Naive thymus-derived CD8-positive, alpha-beta T cell (primary cell): Measurements from ENCODE around the gene NCAPG2. TPM values are rescaled to one million over a fixed set of nuclear protein-coding genes. Genes with fewer than 3 reads are reported as not detected.
"Not testable (repeated sequence)": the region's sequence is repeated elsewhere in the genome, so short reads cannot be mapped to it uniquely, and the experiment has no call there.

ENCODE experiments used
- ATAC-seq, 2 donors: fragments of 150-1000 bp; cut with Tn5 transposase in 1 of 2; sonication (Bioruptor Pico), chemical (Tn5 transposase) in 1 of 2; 1 replicate in 1 of 2; 2 replicates in 1 of 2; pipeline ENCODE4 v1.10.0; 2021; ENCODE audit warnings: mild to moderate bottlenecking in 2 of 2, moderate library complexity in 2 of 2
- POLR2A ChIA-PET: fragments of 350-600 bp; sonication (Branson Sonifier 250); formaldehyde crosslinking; loops from one replicate; lab custom pipeline; 2021; ENCODE audit warnings: antibody characterized with exemption; lab: Charles Lee
- DNase-seq, 10 donors: peaks; one replicate each; pipeline versions ENCODE4 v3.0.0 to v3.0.0-alpha.2; 2020 to 2022
- H3K27ac Mint-ChIP-seq, 10 donors: one replicate each; pipeline ENCODE4 v1.8.0; 2020 to 2022; ENCODE audit warnings: mild to moderate bottlenecking in 10 of 10, mixed read lengths in 10 of 10, moderate library complexity in 4 of 10, inconsistent platforms in 1 of 10
- H3K27me3 Mint-ChIP-seq, 5 donors: one replicate each; pipeline ENCODE4 v1.8.0; 2021 to 2022; ENCODE audit warnings: mixed read lengths in 5 of 5
- H3K36me3 Mint-ChIP-seq, 3 donors: one replicate each; pipeline ENCODE4 v1.8.0; 2020 to 2022; ENCODE audit warnings: mixed read lengths in 3 of 3, mild to moderate bottlenecking in 2 of 3, inconsistent platforms in 1 of 3
- H3K4me1 Mint-ChIP-seq, 4 donors: one replicate each; pipeline ENCODE4 v1.8.0; 2021 to 2022; ENCODE audit warnings: mixed read lengths in 4 of 4
- H3K4me3 Mint-ChIP-seq, 10 donors: one replicate each; pipeline ENCODE4 v1.8.0; 2020 to 2022; ENCODE audit warnings: mild to moderate bottlenecking in 10 of 10, mixed read lengths in 10 of 10, moderate library complexity in 6 of 10, inconsistent platforms in 1 of 10
- H3K9me3 Mint-ChIP-seq, 9 donors: one replicate each; pipeline ENCODE4 v1.8.0; 2020 to 2022; ENCODE audit warnings: mixed read lengths in 9 of 9, mild to moderate bottlenecking in 3 of 9, inconsistent platforms in 1 of 9, moderate library complexity in 1 of 9
- polyA plus RNA-seq, 3 donors: library from polyadenylated mRNA; unstranded; fragments of 300-500 nt; fragmentation: Illumina TruSeq; gene quantifications; one replicate each; pipeline ENCODE4 v1.2.3, GENCODE V29; 2021
- total RNA-seq, 8 experiments: library from RNA in 2 of 8; stranded (reverse) in 2 of 8; gene quantifications; one replicate each; pipeline ENCODE4 v1.2.3 and lab custom pipeline; 2021 to 2026

Gene NCAPG2
- total and polyA plus RNA-seq, 5 experiments from 2014 or later: 2.4 to 7.7 (median 3.7) TPM

DNA sequence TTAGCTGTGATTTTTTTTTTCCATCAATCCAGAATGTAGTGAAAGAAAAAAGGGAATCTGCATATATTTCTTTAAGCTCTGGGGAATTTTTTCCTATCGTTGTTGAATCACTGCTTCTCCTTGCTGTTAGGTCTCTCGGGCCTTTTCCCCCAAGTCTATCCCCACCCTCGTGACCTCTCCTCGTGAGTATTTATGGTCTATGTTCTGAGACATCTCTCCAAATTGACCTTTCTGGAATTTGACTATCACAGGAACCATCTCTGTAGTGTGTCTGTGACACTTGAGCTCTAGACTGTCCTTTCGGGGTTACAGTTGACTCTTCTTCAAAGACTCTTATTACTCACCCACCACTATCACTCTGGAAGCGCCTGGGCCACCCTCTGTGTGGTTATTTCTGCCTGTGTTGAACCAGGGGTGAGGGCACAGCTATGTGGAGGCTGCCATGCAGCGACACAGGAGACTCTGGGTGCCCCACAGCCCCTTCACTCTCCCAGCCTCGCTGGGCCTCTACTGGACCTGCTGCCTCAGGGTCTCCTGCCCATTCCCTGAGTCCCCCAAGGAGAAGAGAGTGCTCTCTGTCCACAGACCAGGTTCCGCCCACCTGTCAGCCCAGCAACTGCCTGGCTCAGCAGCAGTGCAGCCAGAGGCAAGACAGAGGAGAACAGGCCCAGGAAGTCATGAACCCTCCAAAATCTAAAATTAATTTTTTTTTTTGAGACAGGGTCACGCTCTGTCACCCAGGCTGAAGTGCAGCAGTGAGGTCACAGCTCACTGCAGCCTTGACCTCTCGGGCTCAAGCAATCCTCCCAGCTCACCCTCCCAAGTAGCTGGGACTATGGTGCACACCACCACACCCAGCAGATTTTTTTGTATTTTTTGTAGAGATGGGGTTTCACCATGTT is 71.3 kb downstream of the NCAPG2 start:
- Mint-ChIP-seq H3K27me3 (no peaks in the 10 kb centered on the region), H3K4me3 (no peak overlapping the region), H3K9me3 (no peaks in the 10 kb centered on the region), H3K36me3 (peaks cover 0 to 13% (median 8%) of the 10 kb centered on the region in 3 donors), H3K27ac (no peak overlapping the region), H3K4me1 (peaks cover 0 to 5% (median 0%) of the 10 kb centered on the region in 4 donors)
- POLR2A ChIA-PET: interaction anchor here (0.6 kb wide), 1 partner anchor 62 kb away, joined by 3 read pairs; no protein-coding TSS in a partner anchor
- DNase-seq (no peak), ATAC-seq (no peak)

- Mint-ChIP-seq H3K36me3 (peaks cover 0 to 13% (median 7%) of the 10 kb centered on the region in 3 donors), H3K4me1 (peaks cover 0 to 5% (median 0%) of the 10 kb centered on the region in 4 donors), H3K9me3 (no peaks in the 10 kb centered on the region), H3K27ac (no peak overlapping the region), H3K4me3 (no peak overlapping the region), H3K27me3 (no peaks in the 10 kb centered on the region)
- no peak for ATAC-seq
- POLR2A ChIA-PET: no interaction called here
- no peak for DNase-seq
These were observed 72.9 kb downstream of the NCAPG2 start for GRCh38 chr7:158631574-158632195.

- H3K4me1 Mint-ChIP-seq, H3K27me3 Mint-ChIP-seq, H3K9me3 Mint-ChIP-seq, POLR2A ChIA-PET, ATAC-seq, H3K27ac Mint-ChIP-seq, H3K4me3 Mint-ChIP-seq, DNase-seq: not testable (repeated sequence)
- peaks cover 0 to 16% (median 7%) of the 10 kb centered on the region in 3 donors for H3K36me3 Mint-ChIP-seq
These were observed 78.3 kb downstream of the NCAPG2 start for GRCh38 chr7:158626289-158626688.

GRCh38 chr7:158623241-158623640 is 81.4 kb downstream of the NCAPG2 start:
- Mint-ChIP-seq H3K27me3 (no peaks in the 10 kb centered on the region), H3K4me3 (no peak overlapping the region), H3K9me3 (no peaks in the 10 kb centered on the region), H3K27ac (no peak overlapping the region), H3K36me3 (peaks cover 0 to 9% (median 2%) of the 10 kb centered on the region in 3 donors), H3K4me1 (no peaks in the 10 kb centered on the region)
- POLR2A ChIA-PET: no interaction called here
- DNase-seq (no peak), ATAC-seq (no peak)

DNA sequence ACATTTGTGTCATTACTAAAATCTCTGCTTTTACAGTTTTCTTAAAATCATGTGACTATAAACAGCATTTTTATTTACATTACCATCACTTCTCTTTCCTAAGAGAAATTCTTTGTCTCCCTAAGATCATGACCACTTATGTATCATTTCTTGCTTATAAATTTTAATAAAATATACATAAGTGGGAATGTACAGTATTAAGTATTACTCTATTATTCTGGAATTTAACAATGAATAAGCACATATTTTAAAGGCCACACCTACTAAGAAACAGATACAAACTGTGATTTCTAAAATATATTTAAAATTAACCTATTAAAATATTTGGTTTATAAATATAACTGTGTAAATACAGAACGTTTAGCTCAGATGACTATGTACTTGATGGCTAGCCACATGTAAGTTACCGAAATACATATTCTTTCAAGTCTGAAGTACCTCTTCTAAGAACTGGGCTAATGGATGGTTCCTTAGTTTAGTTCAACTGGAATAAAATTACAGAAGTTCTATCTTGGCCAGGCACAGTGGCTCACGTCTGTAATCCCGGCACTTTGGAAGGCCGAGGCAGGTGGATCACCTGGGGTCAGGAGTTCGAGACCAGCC is 83.7 kb downstream of the NCAPG2 start:
- ATAC-seq: no peak
- Mint-ChIP-seq H3K27me3 (no peaks in the 10 kb centered on the region), H3K4me3 (no peak overlapping the region), H3K9me3 (no peaks in the 10 kb centered on the region), H3K36me3 (peaks cover 0 to 5% (median 0%) of the 10 kb centered on the region in 3 donors), H3K4me1 (no peaks in the 10 kb centered on the region), H3K27ac (no peak overlapping the region)
- POLR2A ChIA-PET: no interaction called here
- DNase-seq: no peak

DNA sequence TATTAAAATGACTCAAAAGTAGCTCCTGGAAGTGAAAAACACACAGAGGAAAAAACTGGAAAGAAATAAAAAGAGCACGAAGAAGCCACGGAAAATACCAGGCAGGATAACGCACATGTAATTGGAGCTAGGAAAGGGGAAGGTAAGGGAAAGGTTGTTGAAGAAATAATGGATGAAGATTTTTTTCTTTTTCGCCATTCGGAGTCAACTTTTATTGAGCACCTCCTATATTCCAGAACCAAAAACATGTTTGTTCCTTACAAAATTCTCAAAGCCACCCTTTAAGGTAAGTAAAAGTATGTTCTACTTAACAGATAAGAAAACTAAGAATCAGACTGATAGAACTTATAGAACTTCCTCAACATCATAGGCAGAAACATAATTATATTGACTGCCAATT is 84.2 kb downstream of the NCAPG2 start:
- H3K4me1 Mint-ChIP-seq: no peaks in the 10 kb centered on the region
- H3K27me3 Mint-ChIP-seq: no peaks in the 10 kb centered on the region
- POLR2A ChIA-PET: no interaction called here
- H3K27ac Mint-ChIP-seq: no peak overlapping the region
- DNase-seq (no peak), ATAC-seq (no peak)
- no peaks in the 10 kb centered on the region for H3K9me3 Mint-ChIP-seq
- peaks cover 0 to 5% (median 0%) of the 10 kb centered on the region in 3 donors for H3K36me3 Mint-ChIP-seq
- no peak overlapping the region for H3K4me3 Mint-ChIP-seq

GRCh38 chr7:158618745-158619140 is 85.9 kb downstream of the NCAPG2 start:
- Mint-ChIP-seq H3K4me1 (no peaks in the 10 kb centered on the region), H3K9me3 (no peaks in the 10 kb centered on the region), H3K36me3 (peaks cover 0 to 5% (median 0%) of the 10 kb centered on the region in 3 donors), H3K4me3 (no peak overlapping the region), H3K27me3 (no peaks in the 10 kb centered on the region), H3K27ac (no peak overlapping the region)
- ATAC-seq: no peak
- no peak for DNase-seq
- POLR2A ChIA-PET: no interaction called here

DNA sequence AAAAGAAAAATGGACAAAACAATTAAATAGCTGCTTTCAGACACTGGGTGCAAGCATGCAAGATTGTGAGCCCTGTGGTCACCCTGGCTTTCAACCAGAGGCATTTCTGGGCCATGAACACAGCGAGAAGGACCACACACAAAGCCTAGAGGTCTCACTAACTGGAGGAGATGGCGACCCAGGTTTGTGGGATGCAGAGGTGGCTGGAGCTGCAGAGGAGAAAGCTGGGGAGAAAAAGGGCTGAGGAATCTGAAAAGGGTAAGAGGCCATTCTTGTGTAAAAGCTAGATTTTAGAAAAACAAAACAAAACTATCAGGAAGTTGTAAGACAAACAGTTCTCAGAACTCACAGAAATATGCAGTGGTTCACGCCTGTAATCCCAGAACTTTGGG is 86.9 kb downstream of the NCAPG2 start:
- no peak overlapping the region for H3K27ac Mint-ChIP-seq
- POLR2A ChIA-PET: no interaction called here
- peaks cover 0 to 2% (median 0%) of the 10 kb centered on the region in 3 donors for H3K36me3 Mint-ChIP-seq
- no peak for DNase-seq
- no peaks in the 10 kb centered on the region for H3K9me3 Mint-ChIP-seq
- H3K27me3 Mint-ChIP-seq: no peaks in the 10 kb centered on the region
- H3K4me3 Mint-ChIP-seq: no peak overlapping the region
- no peak for ATAC-seq
- H3K4me1 Mint-ChIP-seq: peaks cover 0 to 7% (median 0%) of the 10 kb centered on the region in 4 donors

GRCh38 chr7:158616050-158616449 is 88.6 kb downstream of the NCAPG2 start:
- Mint-ChIP-seq H3K4me1 (peaks cover 3 to 10% (median 5%) of the 10 kb centered on the region in 4 donors), H3K36me3 (peaks cover 0 to 2% (median 0%) of the 10 kb centered on the region in 3 donors), H3K9me3 (no peaks in the 10 kb centered on the region), H3K4me3 (no peak overlapping the region), H3K27me3 (no peaks in the 10 kb centered on the region), H3K27ac (no peak overlapping the region)
- DNase-seq (no peak), ATAC-seq (no peak)
- POLR2A ChIA-PET: no interaction called here

DNA sequence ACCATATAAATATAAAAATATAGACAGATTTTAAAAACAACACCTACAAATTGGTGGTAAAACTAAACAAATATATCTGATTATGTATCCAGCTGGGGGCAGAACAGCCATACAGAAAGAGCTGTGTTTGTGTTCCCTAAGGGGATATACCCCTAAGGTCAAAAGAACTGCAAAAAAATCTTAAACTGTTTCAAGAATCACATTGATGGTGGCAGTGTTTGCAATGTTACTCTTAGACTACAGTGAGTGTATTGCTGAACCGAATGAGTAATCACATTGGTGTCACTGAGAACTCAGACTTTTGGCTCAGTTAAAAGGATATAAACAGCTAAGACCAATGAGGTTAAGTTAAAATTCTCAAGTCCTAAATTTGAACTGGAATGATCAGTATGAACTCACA is 89.9 kb downstream of the NCAPG2 start:
- POLR2A ChIA-PET: no interaction called here
- H3K9me3 Mint-ChIP-seq: no peaks in the 10 kb centered on the region
- H3K4me1 Mint-ChIP-seq: peaks cover 3 to 10% (median 5%) of the 10 kb centered on the region in 4 donors
- H3K27ac Mint-ChIP-seq: no peak overlapping the region
- no peak for DNase-seq
- H3K27me3 Mint-ChIP-seq: no peaks in the 10 kb centered on the region
- peaks cover 0 to 2% (median 0%) of the 10 kb centered on the region in 3 donors for H3K36me3 Mint-ChIP-seq
- no peak for ATAC-seq
- H3K4me3 Mint-ChIP-seq: no peak overlapping the region

GRCh38 chr7:158613481-158613880 is 91.1 kb downstream of the NCAPG2 start:
- peaks cover 0 to 2% (median 0%) of the 10 kb centered on the region in 3 donors for H3K36me3 Mint-ChIP-seq
- H3K4me1 Mint-ChIP-seq: peaks cover 5 to 10% (median 7%) of the 10 kb centered on the region in 4 donors
- no peak for ATAC-seq
- H3K27me3 Mint-ChIP-seq: no peaks in the 10 kb centered on the region
- H3K9me3 Mint-ChIP-seq: no peaks in the 10 kb centered on the region
- DNase-seq: no peak
- H3K4me3 Mint-ChIP-seq: no peak overlapping the region
- POLR2A ChIA-PET: no interaction called here
- no peak overlapping the region for H3K27ac Mint-ChIP-seq

GRCh38 chr7:158612546-158612945 is 92.1 kb downstream of the NCAPG2 start:
- Mint-ChIP-seq H3K27ac (no peak overlapping the region), H3K9me3 (no peaks in the 10 kb centered on the region), H3K36me3 (peaks cover 0 to 3% (median 0%) of the 10 kb centered on the region in 3 donors), H3K4me1 (peaks cover 5 to 10% (median 7%) of the 10 kb centered on the region in 4 donors), H3K27me3 (no peaks in the 10 kb centered on the region), H3K4me3 (no peak overlapping the region)
- DNase-seq: no peak
- ATAC-seq: no peak
- POLR2A ChIA-PET: no interaction called here

GRCh38 chr7:158611541-158611940 is 93.1 kb downstream of the NCAPG2 start:
- no peak overlapping the region for H3K4me3 Mint-ChIP-seq
- H3K27ac Mint-ChIP-seq: peak overlapping the region in 2 of 10 donors; percentile 61 to 74
- no peaks in the 10 kb centered on the region for H3K9me3 Mint-ChIP-seq
- POLR2A ChIA-PET: no interaction called here
- no peaks in the 10 kb centered on the region for H3K27me3 Mint-ChIP-seq
- no peak for DNase-seq
- no peak for ATAC-seq
- H3K4me1 Mint-ChIP-seq: peaks cover 5 to 10% (median 7%) of the 10 kb centered on the region in 4 donors
- peaks cover 0 to 4% (median 0%) of the 10 kb centered on the region in 3 donors for H3K36me3 Mint-ChIP-seq
